Keratinocyte (primary cell): ENCODE results near the gene TPMT. TPM values are rescaled to one million over a fixed set of nuclear protein-coding genes. Genes with fewer than 3 reads are reported as not detected.
A peak's percentile ranks its signal among the peaks of the same experiment; 100 is the strongest.

Source experiments
- DNase-seq: peaks from one replicate; pipeline ENCODE4 v3.0.0-alpha.2; 2011; ENCODE audit warnings: low read depth, missing footprints, low spot score
- FAIRE-seq: peaks from 2 replicates; lab custom pipeline; 2011; peaks lifted over from hg19 to GRCh38; lab: Jason Lieb, UNC
- H2AFZ ChIP-seq: 2 replicates; pipeline ENCODE4 v1.6.0; 2012; ENCODE audit warnings: low read length, control low read depth, inconsistent platforms; ENCODE audit not compliant: control insufficient read depth
- H3K27ac ChIP-seq: 2 replicates; pipeline ENCODE4 v1.5.1; 2011; ENCODE audit warnings: low read length; ENCODE audit not compliant: control insufficient read depth, insufficient read depth
- H3K27me3 ChIP-seq: 3 replicates; pipeline ENCODE4 v1.6.0; 2011; ENCODE audit warnings: low read length; ENCODE audit not compliant: control insufficient read depth, insufficient read depth; ENCODE audit errors: extremely low read depth
- H3K36me3 ChIP-seq, 2 experiments: 2 replicates in 1 of 2; 3 replicates in 1 of 2; pipeline ENCODE4 v1.5.1; 2011; ENCODE audit warnings: low read length in 2 of 2, mild to moderate bottlenecking in 1 of 2; ENCODE audit not compliant: control insufficient read depth in 2 of 2, insufficient read depth in 2 of 2; ENCODE audit errors: extremely low read depth in 1 of 2
- H3K4me1 ChIP-seq: 3 replicates; pipeline ENCODE4 v1.5.1; 2011; ENCODE audit warnings: low read length; ENCODE audit not compliant: control insufficient read depth, insufficient read depth; ENCODE audit errors: extremely low read depth
- H3K4me2 ChIP-seq: 3 replicates; pipeline ENCODE4 v1.6.0; 2011; ENCODE audit warnings: low read depth, low read length; ENCODE audit not compliant: control insufficient read depth, insufficient read depth; ENCODE audit errors: extremely low read depth
- H3K4me3 ChIP-seq, 3 experiments: fragments of 200-600 bp in 1 of 3; sonication (generic) in 1 of 3; 2 replicates in 2 of 3; 3 replicates in 1 of 3; pipeline ENCODE4 v1.5.1; 2011 to 2016; ENCODE audit warnings: low read length in 3 of 3, mild to moderate bottlenecking in 3 of 3, control low read depth in 2 of 3, inconsistent platforms in 1 of 3, low read depth in 1 of 3, mixed read lengths in 1 of 3, mixed run types in 1 of 3, moderate library complexity in 1 of 3; ENCODE audit not compliant: control insufficient read depth in 2 of 3, insufficient read depth in 2 of 3; ENCODE audit errors: extremely low read depth in 1 of 3
- H3K79me2 ChIP-seq: 2 replicates; pipeline ENCODE4 v1.6.0; 2012; ENCODE audit warnings: low read length; ENCODE audit not compliant: control insufficient read depth, insufficient read depth
- H3K9ac ChIP-seq: 3 replicates; pipeline ENCODE4 v1.6.0; 2011; ENCODE audit warnings: low read length; ENCODE audit not compliant: control insufficient read depth, insufficient read depth; ENCODE audit errors: extremely low read depth
- H3K9me1 ChIP-seq: 3 replicates; pipeline ENCODE4 v1.6.0; 2011; ENCODE audit warnings: low read length; ENCODE audit not compliant: control insufficient read depth, insufficient read depth; ENCODE audit errors: extremely low read depth
- H3K9me3 ChIP-seq: 2 replicates; pipeline ENCODE4 v1.5.1; 2012; ENCODE audit warnings: low read depth, low read length; ENCODE audit not compliant: control insufficient read depth
- H4K20me1 ChIP-seq: 3 replicates; pipeline ENCODE4 v1.6.0; 2011; ENCODE audit warnings: low read length; ENCODE audit not compliant: control insufficient read depth, insufficient read depth; ENCODE audit errors: extremely low read depth
- CTCF ChIP-seq, 3 experiments: IDR thresholded peaks in 1 of 3; conservative IDR thresholded peaks in 1 of 3; optimal IDR thresholded peaks in 1 of 3; 2 replicates in 2 of 3; 3 replicates in 1 of 3; pipeline versions ENCODE3 to v1.5.1; 2011; ENCODE audit warnings: low read length in 3 of 3, mild to moderate bottlenecking in 3 of 3, moderate library complexity in 2 of 3, control low read depth in 1 of 3, inconsistent platforms in 1 of 3; ENCODE audit not compliant: insufficient read depth in 2 of 3; ENCODE audit errors: extremely low read depth in 1 of 3
- EZH2 ChIP-seq: IDR thresholded peaks from one replicate; pipeline ENCODE4 v1.6.1; 2012; ENCODE audit warnings: inconsistent platforms, mild to moderate bottlenecking, low read length, moderate library complexity
- dilution Hi-C: fragments of 300-500 bp; cut with MboI; formaldehyde crosslinking; loops from one replicate; pipeline ENCODE4 v1.7.0; 2020; ENCODE audit warnings: low sequenced_read_pairs; ENCODE audit not compliant: extremely low pct_ligation_motif_present
- polyA plus RNA-seq, 5 experiments: library from polyadenylated mRNA; depleted of rRNA in 3 of 5; stranded (reverse) in 3 of 5; stranded (forward) in 1 of 5; unstranded in 1 of 5; fragments of >200 nt; gene quantifications; 1 replicate in 1 of 5; 2 replicates in 3 of 5; 3 replicates in 1 of 5; pipeline versions ENCODE4 v1.2.1 to v1.2.3, GENCODE V29; 2011 to 2012; ENCODE audit warnings: missing spikeins in 2 of 5, low read depth in 1 of 5, low replicate concordance in 1 of 5

The TPMT gene
- polyA plus RNA-seq, 1 donor (not counting 4 experiments of a cell fraction or from before 2014, with no cell fraction given), result 38.6 TPM

- no peaks in the 10 kb centered on the region for H3K36me3 ChIP-seq
- no peak for FAIRE-seq
- H3K9me1 ChIP-seq, result no peaks in the 10 kb centered on the region
- dilution Hi-C loops, result no loop called here
- H2AFZ ChIP-seq, result no peak overlapping the region
- H3K9ac ChIP-seq, result no peak overlapping the region
- no peaks in the 10 kb centered on the region for H3K27me3 ChIP-seq
- no peaks in the 10 kb centered on the region for H4K20me1 ChIP-seq
- DNase-seq, result no peak
- no peak for TF ChIP-seq EZH2
- no peak for TF ChIP-seq CTCF (optimal IDR thresholded peaks at IDR 0.05 in 1 of 3, IDR thresholded peaks at IDR 0.05 in 1 of 3, conservative IDR thresholded peaks at IDR 0.05 in 1 of 3; ENCODE audit: extremely low read depth in 1 of 3, insufficient read depth in 2 of 3, low read length in 3 of 3)
- no peak overlapping the region for H3K27ac ChIP-seq
- no peak overlapping the region for H3K4me3 ChIP-seq
- H3K9me3 ChIP-seq, result peaks cover 3% of the 10 kb centered on the region
- no peak overlapping the region for H3K4me2 ChIP-seq
- peaks cover 26% of the 10 kb centered on the region for H3K4me1 ChIP-seq
- no peaks in the 10 kb centered on the region for H3K79me2 ChIP-seq
These were observed 36.5 kb downstream of the TPMT start for GRCh38 chr6:18118330-18118729.

GRCh38 chr6:18117136-18117535, 37.7 kb downstream of the TPMT start:
- no peak overlapping the region for H3K4me3 ChIP-seq
- peak overlapping the region; percentile 67 for H2AFZ ChIP-seq
- no peaks in the 10 kb centered on the region for H3K79me2 ChIP-seq
- dilution Hi-C loops, result no loop called here
- no peak overlapping the region for H3K27ac ChIP-seq
- H3K9me1 ChIP-seq, result no peaks in the 10 kb centered on the region
- H3K4me1 ChIP-seq, result peaks cover 17% of the 10 kb centered on the region
- H3K9ac ChIP-seq, result no peak overlapping the region
- H3K36me3 ChIP-seq, result no peaks in the 10 kb centered on the region
- H4K20me1 ChIP-seq, result no peaks in the 10 kb centered on the region
- DNase-seq, result no peak
- no peak for TF ChIP-seq EZH2
- no peak for TF ChIP-seq CTCF (optimal IDR thresholded peaks at IDR 0.05 in 1 of 3, IDR thresholded peaks at IDR 0.05 in 1 of 3, conservative IDR thresholded peaks at IDR 0.05 in 1 of 3; ENCODE audit: extremely low read depth in 1 of 3, insufficient read depth in 2 of 3, low read length in 3 of 3)
- H3K27me3 ChIP-seq, result no peaks in the 10 kb centered on the region
- H3K9me3 ChIP-seq, result peaks cover 3% of the 10 kb centered on the region
- peak overlapping the region; percentile 25 for H3K4me2 ChIP-seq
- FAIRE-seq, result no peak
